ENCODE data around the gene NEK6.

NEK6 gene

DNA sequence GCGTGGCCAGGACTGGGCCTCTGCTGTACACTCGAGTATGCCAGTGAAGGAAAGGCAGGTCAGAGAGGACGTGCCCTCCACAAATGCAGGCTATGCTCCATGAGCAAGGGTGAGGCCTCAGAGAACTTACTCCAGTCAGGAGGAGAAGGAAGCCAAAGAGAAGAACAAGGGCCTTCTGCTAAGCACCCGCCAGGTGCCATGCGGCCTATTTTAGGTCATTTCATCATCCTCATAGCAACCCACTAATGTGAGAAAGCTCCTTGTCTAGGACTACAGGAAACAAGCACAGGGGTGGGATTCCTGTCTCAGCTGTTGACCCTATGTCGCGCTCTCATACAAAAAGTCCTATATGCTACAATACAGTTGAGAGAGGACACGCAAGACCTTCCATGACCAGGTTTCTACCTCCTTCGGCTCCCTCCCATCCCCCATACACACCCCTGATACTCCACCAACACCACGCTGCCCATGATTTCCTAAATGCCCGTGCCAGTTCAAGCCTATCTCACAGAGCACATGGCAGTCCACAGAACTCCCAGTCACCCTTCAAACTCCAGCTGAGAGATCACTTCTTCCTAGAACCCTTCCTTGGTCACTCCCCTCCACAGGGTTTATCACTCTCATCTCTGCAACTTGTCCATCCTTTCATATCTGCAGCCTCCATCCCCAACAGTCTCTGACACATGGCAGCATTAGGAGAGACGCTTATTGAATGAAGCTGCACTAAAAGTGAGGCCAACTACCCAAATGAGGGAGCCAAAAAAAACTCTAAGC is 130.7 kb downstream of the NEK6 start:
- H4K8ac ChIP-seq (ENCODE audit: low read length): no peak overlapping the region
- no peak overlapping the region for H2BK120ac ChIP-seq (ENCODE audit: low read depth, low read length)
- peaks cover 22% of the 10 kb centered on the region for H3K4me1 ChIP-seq (ENCODE audit: control insufficient read depth, insufficient read depth, low read depth, low read length)
- H3K27ac ChIP-seq (ENCODE audit: low read length, poor library complexity, severe bottlenecking): peak overlapping the region; percentile 24
- H4K91ac ChIP-seq (ENCODE audit: low read length): no peak overlapping the region
- no peak overlapping the region for H3K4me3 ChIP-seq (ENCODE audit: insufficient read depth in 1 of 2, low read depth in 1 of 2, low read length in 2 of 2)
- H2BK5ac ChIP-seq (ENCODE audit: low read depth, low read length, poor library complexity, severe bottlenecking): no peak overlapping the region
- H3K27me3 ChIP-seq (ENCODE audit: control insufficient read depth in 1 of 2, insufficient read depth in 1 of 2, low read length in 2 of 2): no peaks in the 10 kb centered on the region
- H3K23ac ChIP-seq (ENCODE audit: low read length in 2 of 2): no peak overlapping the region
- no peak overlapping the region for H3K9ac ChIP-seq (ENCODE audit: low read length)
- H2AK5ac ChIP-seq (ENCODE audit: low read length, severe bottlenecking): peak overlapping the region; percentile 17
- WGBS: 96% methylated on average over 12 of the region's 12 CpGs
- DNase-seq: no peak
- no peaks in the 10 kb centered on the region for H3K9me3 ChIP-seq (ENCODE audit: control insufficient read depth, low read length)
- H2BK15ac ChIP-seq (ENCODE audit: low read depth, poor library complexity, severe bottlenecking): no peak overlapping the region
- H3K18ac ChIP-seq (ENCODE audit: low read depth in 1 of 2, low read length in 2 of 2): no peak overlapping the region
- H3K36me3 ChIP-seq (ENCODE audit: control insufficient read depth in 1 of 2, insufficient read depth in 2 of 2, low read depth in 1 of 2, low read length in 2 of 2): peaks cover 14 to 17% of the 10 kb centered on the region in 2 experiments
- H3K14ac ChIP-seq (ENCODE audit: low read length in 2 of 2): no peak overlapping the region
- no peak overlapping the region for H2AFZ ChIP-seq (ENCODE audit: low read depth, low read length)
- H3K4me2 ChIP-seq (ENCODE audit: low read length, poor library complexity, severe bottlenecking): no peak overlapping the region
- no peak overlapping the region for H2BK12ac ChIP-seq (ENCODE audit: low read length in 2 of 2)
- H3K79me1 ChIP-seq (replicated peaks; ENCODE audit: low read length, poor library complexity, severe bottlenecking): peaks cover 17% of the 10 kb centered on the region
- no peak overlapping the region for H3K4ac ChIP-seq (ENCODE audit: low read depth in 1 of 2, low read length in 2 of 2)

DNA sequence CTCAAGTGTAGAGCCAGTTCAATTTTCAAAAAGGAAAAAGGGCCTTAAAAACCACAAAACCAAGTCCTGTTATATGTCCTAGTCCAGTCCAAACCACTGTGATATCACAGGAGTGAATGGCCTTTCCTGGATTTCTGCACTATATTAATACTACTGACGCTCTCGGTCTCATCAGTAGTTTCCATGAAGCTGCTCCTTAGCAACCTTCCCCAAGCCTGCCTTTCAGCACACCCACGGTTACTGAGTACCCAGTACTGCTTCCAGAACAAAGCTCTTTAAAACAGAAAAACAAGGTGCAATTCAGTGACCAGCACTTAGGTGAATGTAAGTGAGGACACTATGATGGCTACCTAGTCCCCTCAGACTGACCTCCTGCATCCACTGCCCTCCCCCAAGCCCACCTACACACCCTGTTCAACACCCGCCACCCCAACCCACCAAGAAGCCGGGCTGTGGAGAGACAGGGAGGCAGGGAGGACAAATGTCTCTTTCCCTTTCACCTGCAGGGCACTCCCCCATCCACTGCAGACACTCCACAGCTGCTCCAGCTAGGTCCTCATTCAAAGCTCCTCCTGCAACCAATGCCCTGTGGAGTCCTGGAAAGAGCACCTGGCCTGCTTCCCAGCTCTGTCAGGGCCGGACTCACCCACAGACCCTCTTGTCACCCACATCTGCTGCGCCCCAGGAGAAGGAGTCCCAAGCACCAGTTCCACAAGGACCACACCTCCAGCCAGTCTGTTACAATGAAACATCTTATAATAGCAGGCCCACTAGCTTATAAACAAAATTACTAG is 131.6 kb downstream of the NEK6 start:
- peaks cover 8 to 15% of the 10 kb centered on the region in 2 experiments for H3K36me3 ChIP-seq (ENCODE audit: control insufficient read depth in 1 of 2, insufficient read depth in 2 of 2, low read depth in 1 of 2, low read length in 2 of 2)
- peak overlapping the region; percentile 12 for H3K9ac ChIP-seq (ENCODE audit: low read length)
- no peak overlapping the region for H2BK12ac ChIP-seq (ENCODE audit: low read length in 2 of 2)
- H4K91ac ChIP-seq (ENCODE audit: low read length): peak overlapping the region; percentile 52
- no peak overlapping the region for H3K27ac ChIP-seq (ENCODE audit: low read length, poor library complexity, severe bottlenecking)
- H3K4me1 ChIP-seq (ENCODE audit: control insufficient read depth, insufficient read depth, low read depth, low read length): peaks cover 24% of the 10 kb centered on the region
- no peak overlapping the region for H2AFZ ChIP-seq (ENCODE audit: low read depth, low read length)
- H3K9me3 ChIP-seq (ENCODE audit: control insufficient read depth, low read length): no peaks in the 10 kb centered on the region
- no peak overlapping the region for H2BK5ac ChIP-seq (ENCODE audit: low read depth, low read length, poor library complexity, severe bottlenecking)
- H3K14ac ChIP-seq (ENCODE audit: low read length in 2 of 2): no peak overlapping the region
- no peak for DNase-seq
- no peak overlapping the region for H3K4me3 ChIP-seq (ENCODE audit: insufficient read depth in 1 of 2, low read depth in 1 of 2, low read length in 2 of 2)
- no peak overlapping the region for H3K4me2 ChIP-seq (ENCODE audit: low read length, poor library complexity, severe bottlenecking)
- no peaks in the 10 kb centered on the region for H3K27me3 ChIP-seq (ENCODE audit: control insufficient read depth in 1 of 2, insufficient read depth in 1 of 2, low read length in 2 of 2)
- H4K8ac ChIP-seq (ENCODE audit: low read length): peak overlapping the region; percentile 22
- no peak overlapping the region for H3K18ac ChIP-seq (ENCODE audit: low read depth in 1 of 2, low read length in 2 of 2)
- H3K79me1 ChIP-seq (replicated peaks; ENCODE audit: low read length, poor library complexity, severe bottlenecking): peaks cover 10% of the 10 kb centered on the region
- H2BK15ac ChIP-seq (ENCODE audit: low read depth, poor library complexity, severe bottlenecking): no peak overlapping the region
- H2AK5ac ChIP-seq (ENCODE audit: low read length, severe bottlenecking): no peak overlapping the region
- 91% methylated on average over 6 of the region's 7 CpGs for WGBS
- peak overlapping the region in 1 of 2 experiments; percentile 23 for H3K23ac ChIP-seq (ENCODE audit: low read length in 2 of 2)
- no peak overlapping the region for H2BK120ac ChIP-seq (ENCODE audit: low read depth, low read length)
- H3K4ac ChIP-seq (ENCODE audit: low read depth in 1 of 2, low read length in 2 of 2): no peak overlapping the region

DNA sequence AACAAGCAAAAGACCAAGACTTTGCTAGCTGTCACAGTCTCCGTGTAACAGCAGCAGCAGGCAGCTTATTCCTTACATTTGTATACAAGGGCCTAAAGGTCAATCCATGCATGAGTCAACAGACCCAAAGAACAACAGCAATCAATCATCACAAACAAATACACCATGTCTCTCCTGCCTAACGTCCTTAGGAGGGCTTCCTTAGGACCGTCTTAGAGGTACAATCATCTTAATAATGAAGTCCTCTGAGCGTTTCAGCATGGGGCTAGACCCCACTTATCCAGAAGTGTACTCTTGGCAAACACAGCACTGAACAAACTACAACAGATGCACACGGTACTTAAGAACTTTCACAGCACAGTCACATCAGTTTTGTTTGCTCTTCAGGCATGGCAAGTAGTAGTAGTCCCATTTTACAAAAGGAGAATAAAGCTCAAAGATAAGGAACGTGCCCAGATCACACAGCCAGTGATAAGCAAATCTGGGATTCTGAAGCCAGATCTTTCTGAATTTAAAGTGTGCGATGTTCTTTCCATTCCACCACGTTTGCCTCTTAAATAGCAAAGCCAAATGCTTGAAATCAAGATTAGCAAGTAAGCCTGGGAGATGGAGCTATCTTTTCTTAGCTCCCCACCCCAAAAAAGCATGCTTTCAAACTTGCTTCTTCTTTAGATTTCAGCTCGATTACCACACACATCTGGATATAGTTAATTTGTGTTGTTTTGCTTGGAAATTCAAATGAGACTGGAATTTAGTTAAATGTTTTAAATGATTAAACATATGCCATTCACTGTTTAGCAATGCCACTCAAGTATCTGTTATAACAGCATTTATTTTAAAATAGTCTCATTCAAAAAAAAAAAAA is 133.3 kb downstream of the NEK6 start:
- DNase-seq: peak; percentile 88
- Histone ChIP-seq H2AFZ (ENCODE audit: low read depth, low read length) (no peak overlapping the region), H3K4me1 (ENCODE audit: control insufficient read depth, insufficient read depth, low read depth, low read length) (peaks cover 24% of the 10 kb centered on the region), H3K9me3 (ENCODE audit: control insufficient read depth, low read length) (no peaks in the 10 kb centered on the region), H2BK5ac (ENCODE audit: low read depth, low read length, poor library complexity, severe bottlenecking) (no peak overlapping the region), H3K4me3 (ENCODE audit: insufficient read depth in 1 of 2, low read depth in 1 of 2, low read length in 2 of 2) (peak overlapping the region in 1 of 2 experiments; percentile 44), H3K9ac (ENCODE audit: low read length) (peak overlapping the region; percentile 71), H3K18ac (ENCODE audit: low read depth in 1 of 2, low read length in 2 of 2) (no peak overlapping the region), H3K23ac (ENCODE audit: low read length in 2 of 2) (no peak overlapping the region), H3K36me3 (ENCODE audit: control insufficient read depth in 1 of 2, insufficient read depth in 2 of 2, low read depth in 1 of 2, low read length in 2 of 2) (peaks cover 8 to 18% of the 10 kb centered on the region in 2 experiments), H3K27me3 (ENCODE audit: control insufficient read depth in 1 of 2, insufficient read depth in 1 of 2, low read length in 2 of 2) (no peaks in the 10 kb centered on the region), H3K79me1 (replicated peaks; ENCODE audit: low read length, poor library complexity, severe bottlenecking) (peaks cover 7% of the 10 kb centered on the region), H3K27ac (ENCODE audit: low read length, poor library complexity, severe bottlenecking) (no peak overlapping the region), H4K8ac (ENCODE audit: low read length) (no peak overlapping the region), H3K4ac (ENCODE audit: low read depth in 1 of 2, low read length in 2 of 2) (no peak overlapping the region), H2BK120ac (ENCODE audit: low read depth, low read length) (no peak overlapping the region), H3K4me2 (ENCODE audit: low read length, poor library complexity, severe bottlenecking) (no peak overlapping the region), H4K91ac (ENCODE audit: low read length) (no peak overlapping the region), H2AK5ac (ENCODE audit: low read length, severe bottlenecking) (peak overlapping the region; percentile 70), H3K14ac (ENCODE audit: low read length in 2 of 2) (no peak overlapping the region), H2BK15ac (ENCODE audit: low read depth, poor library complexity, severe bottlenecking) (no peak overlapping the region), H2BK12ac (ENCODE audit: low read length in 2 of 2) (peak overlapping the region in 1 of 2 experiments; percentile 52)
- WGBS: 15% methylated on average over 8 of the region's 9 CpGs

Measured in mesenchymal stem cell (in vitro differentiated cells and primary cell).